HG03575 (cell line): ENCODE measurements around the gene SMAD3.

ENCODE experiments used
- ATAC-seq: cut with Tn5 transposase; IDR thresholded peaks from one replicate; pipeline ENCODE4 v1.9.1; 2021; ENCODE audit not compliant: unreplicated experiment, insufficient number of reproducible peaks, low FRiP score; ENCODE audit errors: extremely low read depth

SMAD3 gene

GRCh38 chr15:67166280-67167009 lies 101.0 kb downstream of the SMAD3 start:
- ATAC-seq, result no peak

- no peak for ATAC-seq
These were observed 101.7 kb downstream of the SMAD3 start for GRCh38 chr15:67167091-67167490.

- no peak for ATAC-seq
These were observed 103.3 kb downstream of the SMAD3 start for GRCh38 chr15:67168694-67169093.

GRCh38 chr15:67170143-67170925 lies 104.9 kb downstream of the SMAD3 start:
- ATAC-seq, result no peak

- no peak for ATAC-seq
These were observed 106.1 kb downstream of the SMAD3 start for GRCh38 chr15:67171471-67171870.

GRCh38 chr15:67172172-67172571 lies 106.8 kb downstream of the SMAD3 start:
- ATAC-seq, result no peak

- no peak for ATAC-seq
These were observed 107.6 kb downstream of the SMAD3 start for GRCh38 chr15:67173005-67173404.

- no peak for ATAC-seq
These were observed 108.4 kb downstream of the SMAD3 start for GRCh38 chr15:67173786-67174185.

- ATAC-seq, result no peak
These were observed 109.0 kb downstream of the SMAD3 start for GRCh38 chr15:67174446-67174845.

- ATAC-seq, result no peak
These were observed 109.6 kb downstream of the SMAD3 start for GRCh38 chr15:67174864-67175573.

- ATAC-seq, result no peak
These were observed 110.3 kb downstream of the SMAD3 start for GRCh38 chr15:67175643-67176071.

GRCh38 chr15:67176195-67176971 lies 111.0 kb downstream of the SMAD3 start:
- no peak for ATAC-seq

- no peak for ATAC-seq
These were observed 112.3 kb downstream of the SMAD3 start for GRCh38 chr15:67177752-67178151.

- no peak for ATAC-seq
These were observed 113.3 kb downstream of the SMAD3 start for GRCh38 chr15:67178569-67179210.

GRCh38 chr15:67179411-67179995 lies 114.1 kb downstream of the SMAD3 start:
- no peak for ATAC-seq

- no peak for ATAC-seq
These were observed 114.6 kb downstream of the SMAD3 start for GRCh38 chr15:67180035-67180434.

GRCh38 chr15:67180514-67181191 lies 115.3 kb downstream of the SMAD3 start:
- no peak for ATAC-seq

- ATAC-seq, result no peak
These were observed 115.8 kb downstream of the SMAD3 start for GRCh38 chr15:67181221-67181639.
